HS-27A (cell line): Measurements from ENCODE around the gene GSDMA.
A peak's percentile ranks its signal among the peaks of the same experiment; 100 is the strongest.

Source experiments
- DNase-seq: peaks from one replicate; pipeline ENCODE4 v3.0.0-alpha.2; 2012; ENCODE audit warnings: low read depth, missing footprints

The GSDMA gene

GRCh38 chr17:39962642-39963220 lies at the start of gene GSDMA:
GSDMA (plus strand) TSS chr17:39963004; CDS start chr17:39965688, 2,684 bp downstream.
- DNase-seq = no peak

- DNase-seq = no peak
These were observed 48.8 kb upstream of the GSDMA start for GRCh38 chr17:39913989-39914388.

- DNase-seq = no peak
These were observed 47.2 kb upstream of the GSDMA start for GRCh38 chr17:39915559-39915958.

GRCh38 chr17:39916918-39917317 lies 45.9 kb upstream of the GSDMA start:
- DNase-seq = no peak

GRCh38 chr17:39919087-39919683 lies 43.6 kb upstream of the GSDMA start:
- DNase-seq = no peak

GRCh38 chr17:39920218-39921210 lies 42.3 kb upstream of the GSDMA start:
- no peak for DNase-seq

- no peak for DNase-seq
These were observed 41.5 kb upstream of the GSDMA start for GRCh38 chr17:39921323-39921722.

GRCh38 chr17:39922006-39922405 lies 40.8 kb upstream of the GSDMA start:
- DNase-seq = no peak

- no peak for DNase-seq
These were observed 39.6 kb upstream of the GSDMA start for GRCh38 chr17:39923230-39923629.

GRCh38 chr17:39923836-39924690 lies 38.7 kb upstream of the GSDMA start:
- DNase-seq = no peak

GRCh38 chr17:39924691-39925055 lies 38.1 kb upstream of the GSDMA start:
- DNase-seq = no peak

- DNase-seq = no peak
These were observed 37.3 kb upstream of the GSDMA start for GRCh38 chr17:39925282-39926134.

GRCh38 chr17:39926135-39926587 lies 36.6 kb upstream of the GSDMA start:
- no peak for DNase-seq

- DNase-seq = no peak
These were observed 36.2 kb upstream of the GSDMA start for GRCh38 chr17:39926588-39927100.

- peak; percentile 35 for DNase-seq
These were observed 35.5 kb upstream of the GSDMA start, which contains the start of the genes LRRC3C and ORMDL3 for GRCh38 chr17:39927101-39927928. LRRC3C (plus strand) TSS chr17:39927732; CDS start chr17:39941524, 13,792 bp downstream. ORMDL3 (minus strand) TSS chr17:39927601; CDS start chr17:39924203, 3,398 bp downstream.

GRCh38 chr17:39927929-39928857 lies 34.6 kb upstream of the GSDMA start:
- DNase-seq = no peak

- DNase-seq = peak; percentile 46
These were observed 33.8 kb upstream of the GSDMA start for GRCh38 chr17:39928858-39929645.
